GM23338 (cell line): ENCODE measurements around the gene EPSTI1. TPM values are rescaled to one million over a fixed set of nuclear protein-coding genes. Genes with fewer than 3 reads are reported as not detected.
A peak's percentile ranks its signal among the peaks of the same experiment; 100 is the strongest.

Source experiments
- ATAC-seq: fragments of 200-7000 bp; cut with Tn5 transposase; 3 replicates; pipeline ENCODE4 v1.9.1; 2020
- DNase-seq: peaks from one replicate; pipeline ENCODE4 v3.0.0-alpha.2; 2015; ENCODE audit warnings: low spot score
- H2AFZ ChIP-seq: fragments of 200-600 bp; sonication (generic); 2 replicates; pipeline ENCODE4 v1.8.0; 2016; ENCODE audit warnings: antibody characterized with exemption, mild to moderate bottlenecking, moderate library complexity
- H3F3A ChIP-seq: fragments of 200-600 bp; sonication (generic); replicated peaks from 2 replicates; pipeline ENCODE4 v1.8.0; 2017; ENCODE audit warnings: antibody characterized with exemption, mixed run types, low read depth
- H3K27ac ChIP-seq: fragments of 200-600 bp; sonication (generic); 2 replicates; pipeline ENCODE4 v1.6.1; 2016; ENCODE audit warnings: low read depth
- H3K27me3 ChIP-seq: fragments of 200-600 bp; sonication (generic); 2 replicates; pipeline ENCODE4 v1.8.0; 2016; ENCODE audit warnings: mild to moderate bottlenecking, mixed run types, moderate library complexity; ENCODE audit not compliant: insufficient read depth
- H3K36me3 ChIP-seq: fragments of 200-600 bp; sonication (generic); 2 replicates; pipeline ENCODE4 v1.8.0; 2016; ENCODE audit warnings: mild to moderate bottlenecking; ENCODE audit not compliant: insufficient read depth
- H3K4me1 ChIP-seq: fragments of 200-600 bp; sonication (generic); 2 replicates; pipeline ENCODE4 v1.8.0; 2016; ENCODE audit warnings: mild to moderate bottlenecking, moderate library complexity; ENCODE audit not compliant: insufficient read depth
- H3K4me2 ChIP-seq: fragments of 200-600 bp; sonication (generic); 2 replicates; pipeline ENCODE4 v1.7.1; 2017; ENCODE audit warnings: mixed run types
- H3K4me3 ChIP-seq: fragments of 200-600 bp; sonication (generic); 2 replicates; pipeline ENCODE4 v1.6.1; 2016; ENCODE audit warnings: mixed run types
- H3K79me2 ChIP-seq: fragments of 200-600 bp; sonication (generic); replicated peaks from 2 replicates; pipeline ENCODE4 v1.8.0; 2017; ENCODE audit warnings: mild to moderate bottlenecking; ENCODE audit not compliant: insufficient read depth
- H3K9me2 ChIP-seq: fragments of 200-600 bp; sonication (generic); 2 replicates; pipeline ENCODE4 v1.8.0; 2017; ENCODE audit not compliant: insufficient read depth
- H4K20me1 ChIP-seq: fragments of 200-600 bp; sonication (generic); replicated peaks from 2 replicates; pipeline ENCODE4 v1.8.0; 2017; ENCODE audit warnings: mild to moderate bottlenecking; ENCODE audit not compliant: insufficient read depth
- H3K27ac Mint-ChIP-seq: 2 replicates; pipeline ENCODE4 v1.8.0; 2020; ENCODE audit warnings: inconsistent platforms, mild to moderate bottlenecking, moderate library complexity, mixed read lengths
- H3K27me3 Mint-ChIP-seq: 3 replicates; pipeline ENCODE4 v1.8.0; 2022; ENCODE audit warnings: low read depth, mild to moderate bottlenecking, moderate library complexity, mixed read lengths, inconsistent platforms; ENCODE audit not compliant: insufficient read depth, poor library complexity
- H3K36me3 Mint-ChIP-seq: 3 replicates; pipeline ENCODE4 v1.8.0; 2021; ENCODE audit warnings: low read depth, mild to moderate bottlenecking, inconsistent platforms, moderate library complexity, mixed read lengths
- H3K4me1 Mint-ChIP-seq: 3 replicates; pipeline ENCODE4 v1.8.0; 2020; ENCODE audit warnings: mild to moderate bottlenecking, inconsistent platforms, mixed read lengths
- H3K4me3 Mint-ChIP-seq: 3 replicates; pipeline ENCODE4 v1.8.0; 2021; ENCODE audit warnings: moderate library complexity, mild to moderate bottlenecking, inconsistent platforms, mixed read lengths
- H3K9me3 Mint-ChIP-seq: 3 replicates; pipeline ENCODE4 v1.8.0; 2020; ENCODE audit warnings: moderate library complexity, mild to moderate bottlenecking, inconsistent platforms, mixed read lengths
- EZH2phosphoT487 ChIP-seq: fragments of 200-600 bp; sonication (generic); IDR thresholded peaks from one replicate; pipeline ENCODE4 v1.8.1; 2018; ENCODE audit warnings: antibody characterized with exemption; ENCODE audit not compliant: unreplicated experiment
- NANOG ChIP-seq: IDR thresholded peaks from 2 replicates; pipeline ENCODE4 v1.6.1; 2016; ENCODE audit warnings: antibody characterized with exemption, borderline replicate concordance
- STAT1 ChIP-seq: IDR thresholded peaks from one replicate; pipeline ENCODE4 v1.6.1; 2016; ENCODE audit warnings: antibody characterized with exemption; ENCODE audit not compliant: unreplicated experiment
- ZNF114 ChIP-seq: fragments of 250-450 bp; sonication (Bioruptor Pico); IDR thresholded peaks from 2 replicates; pipeline ENCODE4 v1.5.0; 2020; ENCODE audit warnings: mild to moderate bottlenecking, moderate library complexity
- ZNF331 ChIP-seq: fragments of 250-450 bp; sonication (Bioruptor Pico); IDR thresholded peaks from 2 replicates; pipeline ENCODE4 v1.5.0; 2020; ENCODE audit warnings: low read depth, mild to moderate bottlenecking, moderate library complexity
- polyA plus RNA-seq: library from polyadenylated mRNA; unstranded; fragments of >200 nt; fragmentation: Nextera tagmentation; extraction: Ambion mirVana; gene quantifications from 2 replicates; pipeline ENCODE4 v1.2.1, GENCODE V29; 2016
- total RNA-seq: library from RNA; depleted of rRNA; stranded (reverse); fragments of >200 nt; shearing (Covaris generic); gene quantifications from 2 replicates; pipeline ENCODE4 v1.2.3, GENCODE V29; 2014
- TF ChIP-seq, protein P1 (sequence below): IDR thresholded peaks from 2 replicates; pipeline ENCODE4 v1.6.1; 2016; ENCODE audit warnings: antibody characterized with exemption
- TF ChIP-seq, protein P2 (sequence below): IDR thresholded peaks from one replicate; pipeline ENCODE4 v1.6.1; 2018; ENCODE audit warnings: antibody characterized with exemption; ENCODE audit not compliant: unreplicated experiment
- TF ChIP-seq, protein P3 (sequence below), 2 experiments: fragments of 200-600 bp in 1 of 2; sonication (generic) in 1 of 2; conservative IDR thresholded peaks; 2 replicates each; pipeline versions ENCODE4 v1.5.1 to v1.6.1; 2016 to 2017; ENCODE audit warnings: antibody characterized with exemption in 2 of 2, low read depth in 2 of 2, mild to moderate bottlenecking in 2 of 2, moderate library complexity in 1 of 2
- TF ChIP-seq, protein P4 (sequence below): fragments of 250-450 bp; sonication (Bioruptor Pico); IDR thresholded peaks from 2 replicates; pipeline ENCODE4 v1.5.0; 2020; ENCODE audit warnings: mild to moderate bottlenecking, moderate library complexity

EPSTI1 gene
- total and polyA plus RNA-seq, 2 experiments from 2014 or later, result 0.10 to 0.68 TPM

DNA sequence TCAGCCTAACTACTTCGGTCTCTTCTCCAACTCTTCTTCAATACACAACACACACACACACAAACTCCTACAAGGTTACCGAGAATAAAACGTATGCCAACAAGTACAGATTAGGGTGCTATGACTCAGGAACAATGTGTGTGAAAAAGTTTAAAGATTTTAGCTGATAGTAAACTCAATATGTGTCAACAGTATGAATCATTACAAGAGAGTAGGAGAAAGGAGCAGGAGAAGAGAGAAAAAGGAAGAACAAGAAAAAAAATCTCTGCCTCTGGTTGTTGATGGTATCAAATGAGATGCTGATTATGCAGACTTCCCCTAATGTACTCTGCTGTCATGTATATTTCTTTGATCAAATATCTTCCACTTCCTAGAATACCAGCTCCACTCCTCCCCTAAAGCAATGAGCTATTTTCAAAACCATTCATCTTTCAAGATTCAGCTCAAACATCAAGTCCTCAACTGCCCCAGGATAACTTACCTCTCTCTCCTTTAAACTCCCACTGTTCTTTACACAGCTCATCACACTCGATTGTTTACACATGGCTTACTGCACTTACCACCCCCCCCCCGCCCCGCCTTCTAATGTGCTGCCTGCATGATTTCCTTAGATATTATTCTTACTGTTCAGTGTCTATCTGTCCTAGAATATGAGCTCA, 115.0 kb downstream of the EPSTI1 start:
- H2AFZ ChIP-seq, result no peak overlapping the region
- Mint-ChIP-seq H3K4me1 (peaks cover 58% of the 10 kb centered on the region), H3K36me3 (peaks cover 9% of the 10 kb centered on the region), H3K9me3 (peaks cover 2% of the 10 kb centered on the region; the same call in 1 of the 3 replicates), H3K4me3 (peak overlapping the region; percentile 63), H3K27me3 (peaks cover 11% of the 10 kb centered on the region), H3K27ac (peak overlapping the region; percentile 15; the same call in 1 of the 2 replicates)
- no peaks in the 10 kb centered on the region for H3K36me3 ChIP-seq
- H4K20me1 ChIP-seq, result no peaks in the 10 kb centered on the region
- H3K27me3 ChIP-seq, result no peaks in the 10 kb centered on the region
- H3K79me2 ChIP-seq, result peaks cover 15% of the 10 kb centered on the region
- no peaks in the 10 kb centered on the region for H3F3A ChIP-seq
- no peak overlapping the region; the same call in 1 of the 2 replicates for H3K4me3 ChIP-seq
- peaks cover 47% of the 10 kb centered on the region for H3K4me1 ChIP-seq
- H3K27ac ChIP-seq, result peak overlapping the region; percentile 0; the same call in 1 of the 2 replicates
- peak overlapping the region; percentile 33 for H3K4me2 ChIP-seq
- TF ChIP-seq, protein P1, sequence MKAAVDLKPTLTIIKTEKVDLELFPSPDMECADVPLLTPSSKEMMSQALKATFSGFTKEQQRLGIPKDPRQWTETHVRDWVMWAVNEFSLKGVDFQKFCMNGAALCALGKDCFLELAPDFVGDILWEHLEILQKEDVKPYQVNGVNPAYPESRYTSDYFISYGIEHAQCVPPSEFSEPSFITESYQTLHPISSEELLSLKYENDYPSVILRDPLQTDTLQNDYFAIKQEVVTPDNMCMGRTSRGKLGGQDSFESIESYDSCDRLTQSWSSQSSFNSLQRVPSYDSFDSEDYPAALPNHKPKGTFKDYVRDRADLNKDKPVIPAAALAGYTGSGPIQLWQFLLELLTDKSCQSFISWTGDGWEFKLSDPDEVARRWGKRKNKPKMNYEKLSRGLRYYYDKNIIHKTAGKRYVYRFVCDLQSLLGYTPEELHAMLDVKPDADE, result no peak
- TF ChIP-seq, protein P2, sequence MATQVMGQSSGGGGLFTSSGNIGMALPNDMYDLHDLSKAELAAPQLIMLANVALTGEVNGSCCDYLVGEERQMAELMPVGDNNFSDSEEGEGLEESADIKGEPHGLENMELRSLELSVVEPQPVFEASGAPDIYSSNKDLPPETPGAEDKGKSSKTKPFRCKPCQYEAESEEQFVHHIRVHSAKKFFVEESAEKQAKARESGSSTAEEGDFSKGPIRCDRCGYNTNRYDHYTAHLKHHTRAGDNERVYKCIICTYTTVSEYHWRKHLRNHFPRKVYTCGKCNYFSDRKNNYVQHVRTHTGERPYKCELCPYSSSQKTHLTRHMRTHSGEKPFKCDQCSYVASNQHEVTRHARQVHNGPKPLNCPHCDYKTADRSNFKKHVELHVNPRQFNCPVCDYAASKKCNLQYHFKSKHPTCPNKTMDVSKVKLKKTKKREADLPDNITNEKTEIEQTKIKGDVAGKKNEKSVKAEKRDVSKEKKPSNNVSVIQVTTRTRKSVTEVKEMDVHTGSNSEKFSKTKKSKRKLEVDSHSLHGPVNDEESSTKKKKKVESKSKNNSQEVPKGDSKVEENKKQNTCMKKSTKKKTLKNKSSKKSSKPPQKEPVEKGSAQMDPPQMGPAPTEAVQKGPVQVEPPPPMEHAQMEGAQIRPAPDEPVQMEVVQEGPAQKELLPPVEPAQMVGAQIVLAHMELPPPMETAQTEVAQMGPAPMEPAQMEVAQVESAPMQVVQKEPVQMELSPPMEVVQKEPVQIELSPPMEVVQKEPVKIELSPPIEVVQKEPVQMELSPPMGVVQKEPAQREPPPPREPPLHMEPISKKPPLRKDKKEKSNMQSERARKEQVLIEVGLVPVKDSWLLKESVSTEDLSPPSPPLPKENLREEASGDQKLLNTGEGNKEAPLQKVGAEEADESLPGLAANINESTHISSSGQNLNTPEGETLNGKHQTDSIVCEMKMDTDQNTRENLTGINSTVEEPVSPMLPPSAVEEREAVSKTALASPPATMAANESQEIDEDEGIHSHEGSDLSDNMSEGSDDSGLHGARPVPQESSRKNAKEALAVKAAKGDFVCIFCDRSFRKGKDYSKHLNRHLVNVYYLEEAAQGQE, result no peak
- TF ChIP-seq NANOG (no peak), STAT1 (no peak), ZNF114 (CRISPR knock-in tag) (no peak), ZNF331 (CRISPR knock-in tag) (no peak), EZH2phosphoT487 (no peak)
- TF ChIP-seq, protein P3, sequence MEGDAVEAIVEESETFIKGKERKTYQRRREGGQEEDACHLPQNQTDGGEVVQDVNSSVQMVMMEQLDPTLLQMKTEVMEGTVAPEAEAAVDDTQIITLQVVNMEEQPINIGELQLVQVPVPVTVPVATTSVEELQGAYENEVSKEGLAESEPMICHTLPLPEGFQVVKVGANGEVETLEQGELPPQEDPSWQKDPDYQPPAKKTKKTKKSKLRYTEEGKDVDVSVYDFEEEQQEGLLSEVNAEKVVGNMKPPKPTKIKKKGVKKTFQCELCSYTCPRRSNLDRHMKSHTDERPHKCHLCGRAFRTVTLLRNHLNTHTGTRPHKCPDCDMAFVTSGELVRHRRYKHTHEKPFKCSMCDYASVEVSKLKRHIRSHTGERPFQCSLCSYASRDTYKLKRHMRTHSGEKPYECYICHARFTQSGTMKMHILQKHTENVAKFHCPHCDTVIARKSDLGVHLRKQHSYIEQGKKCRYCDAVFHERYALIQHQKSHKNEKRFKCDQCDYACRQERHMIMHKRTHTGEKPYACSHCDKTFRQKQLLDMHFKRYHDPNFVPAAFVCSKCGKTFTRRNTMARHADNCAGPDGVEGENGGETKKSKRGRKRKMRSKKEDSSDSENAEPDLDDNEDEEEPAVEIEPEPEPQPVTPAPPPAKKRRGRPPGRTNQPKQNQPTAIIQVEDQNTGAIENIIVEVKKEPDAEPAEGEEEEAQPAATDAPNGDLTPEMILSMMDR (conservative IDR thresholded peaks at IDR 0.05; ENCODE audit: low read depth in 2 of 2), result no peak
- TF ChIP-seq, protein P4, sequence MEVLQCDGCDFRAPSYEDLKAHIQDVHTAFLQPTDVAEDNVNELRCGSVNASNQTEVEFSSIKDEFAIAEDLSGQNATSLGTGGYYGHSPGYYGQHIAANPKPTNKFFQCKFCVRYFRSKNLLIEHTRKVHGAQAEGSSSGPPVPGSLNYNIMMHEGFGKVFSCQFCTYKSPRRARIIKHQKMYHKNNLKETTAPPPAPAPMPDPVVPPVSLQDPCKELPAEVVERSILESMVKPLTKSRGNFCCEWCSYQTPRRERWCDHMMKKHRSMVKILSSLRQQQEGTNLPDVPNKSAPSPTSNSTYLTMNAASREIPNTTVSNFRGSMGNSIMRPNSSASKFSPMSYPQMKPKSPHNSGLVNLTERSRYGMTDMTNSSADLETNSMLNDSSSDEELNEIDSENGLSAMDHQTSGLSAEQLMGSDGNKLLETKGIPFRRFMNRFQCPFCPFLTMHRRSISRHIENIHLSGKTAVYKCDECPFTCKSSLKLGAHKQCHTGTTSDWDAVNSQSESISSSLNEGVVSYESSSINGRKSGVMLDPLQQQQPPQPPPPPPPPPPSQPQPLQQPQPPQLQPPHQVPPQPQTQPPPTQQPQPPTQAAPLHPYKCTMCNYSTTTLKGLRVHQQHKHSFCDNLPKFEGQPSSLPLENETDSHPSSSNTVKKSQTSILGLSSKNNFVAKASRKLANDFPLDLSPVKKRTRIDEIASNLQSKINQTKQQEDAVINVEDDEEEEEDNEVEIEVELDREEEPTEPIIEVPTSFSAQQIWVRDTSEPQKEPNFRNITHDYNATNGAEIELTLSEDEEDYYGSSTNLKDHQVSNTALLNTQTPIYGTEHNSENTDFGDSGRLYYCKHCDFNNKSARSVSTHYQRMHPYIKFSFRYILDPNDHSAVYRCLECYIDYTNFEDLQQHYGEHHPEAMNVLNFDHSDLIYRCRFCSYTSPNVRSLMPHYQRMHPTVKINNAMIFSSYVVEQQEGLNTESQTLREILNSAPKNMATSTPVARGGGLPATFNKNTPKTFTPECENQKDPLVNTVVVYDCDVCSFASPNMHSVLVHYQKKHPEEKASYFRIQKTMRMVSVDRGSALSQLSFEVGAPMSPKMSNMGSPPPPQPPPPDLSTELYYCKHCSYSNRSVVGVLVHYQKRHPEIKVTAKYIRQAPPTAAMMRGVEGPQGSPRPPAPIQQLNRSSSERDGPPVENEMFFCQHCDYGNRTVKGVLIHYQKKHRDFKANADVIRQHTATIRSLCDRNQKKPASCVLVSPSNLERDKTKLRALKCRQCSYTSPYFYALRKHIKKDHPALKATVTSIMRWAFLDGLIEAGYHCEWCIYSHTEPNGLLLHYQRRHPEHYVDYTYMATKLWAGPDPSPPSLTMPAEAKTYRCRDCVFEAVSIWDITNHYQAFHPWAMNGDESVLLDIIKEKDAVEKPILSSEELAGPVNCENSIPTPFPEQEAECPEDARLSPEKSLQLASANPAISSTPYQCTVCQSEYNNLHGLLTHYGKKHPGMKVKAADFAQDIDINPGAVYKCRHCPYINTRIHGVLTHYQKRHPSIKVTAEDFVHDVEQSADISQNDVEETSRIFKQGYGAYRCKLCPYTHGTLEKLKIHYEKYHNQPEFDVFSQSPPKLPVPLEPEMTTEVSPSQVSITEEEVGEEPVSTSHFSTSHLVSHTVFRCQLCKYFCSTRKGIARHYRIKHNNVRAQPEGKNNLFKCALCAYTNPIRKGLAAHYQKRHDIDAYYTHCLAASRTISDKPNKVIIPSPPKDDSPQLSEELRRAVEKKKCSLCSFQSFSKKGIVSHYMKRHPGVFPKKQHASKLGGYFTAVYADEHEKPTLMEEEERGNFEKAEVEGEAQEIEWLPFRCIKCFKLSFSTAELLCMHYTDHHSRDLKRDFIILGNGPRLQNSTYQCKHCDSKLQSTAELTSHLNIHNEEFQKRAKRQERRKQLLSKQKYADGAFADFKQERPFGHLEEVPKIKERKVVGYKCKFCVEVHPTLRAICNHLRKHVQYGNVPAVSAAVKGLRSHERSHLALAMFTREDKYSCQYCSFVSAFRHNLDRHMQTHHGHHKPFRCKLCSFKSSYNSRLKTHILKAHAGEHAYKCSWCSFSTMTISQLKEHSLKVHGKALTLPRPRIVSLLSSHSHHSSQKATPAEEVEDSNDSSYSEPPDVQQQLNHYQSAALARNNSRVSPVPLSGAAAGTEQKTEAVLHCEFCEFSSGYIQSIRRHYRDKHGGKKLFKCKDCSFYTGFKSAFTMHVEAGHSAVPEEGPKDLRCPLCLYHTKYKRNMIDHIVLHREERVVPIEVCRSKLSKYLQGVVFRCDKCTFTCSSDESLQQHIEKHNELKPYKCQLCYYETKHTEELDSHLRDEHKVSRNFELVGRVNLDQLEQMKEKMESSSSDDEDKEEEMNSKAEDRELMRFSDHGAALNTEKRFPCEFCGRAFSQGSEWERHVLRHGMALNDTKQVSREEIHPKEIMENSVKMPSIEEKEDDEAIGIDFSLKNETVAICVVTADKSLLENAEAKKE (CRISPR knock-in tag), result no peak
- no peaks in the 10 kb centered on the region for H3K9me2 ChIP-seq
- ATAC-seq (no peak; the same call in 2 of the 3 replicates), DNase-seq (no peak)
